ENCODE measurements around the gene ARSA. TPM values are rescaled to one million over a fixed set of nuclear protein-coding genes. Genes with fewer than 3 reads are reported as not detected.

ARSA gene
- total RNA-seq, 1 experiment from 2014 or later = 10.3 TPM

DNA sequence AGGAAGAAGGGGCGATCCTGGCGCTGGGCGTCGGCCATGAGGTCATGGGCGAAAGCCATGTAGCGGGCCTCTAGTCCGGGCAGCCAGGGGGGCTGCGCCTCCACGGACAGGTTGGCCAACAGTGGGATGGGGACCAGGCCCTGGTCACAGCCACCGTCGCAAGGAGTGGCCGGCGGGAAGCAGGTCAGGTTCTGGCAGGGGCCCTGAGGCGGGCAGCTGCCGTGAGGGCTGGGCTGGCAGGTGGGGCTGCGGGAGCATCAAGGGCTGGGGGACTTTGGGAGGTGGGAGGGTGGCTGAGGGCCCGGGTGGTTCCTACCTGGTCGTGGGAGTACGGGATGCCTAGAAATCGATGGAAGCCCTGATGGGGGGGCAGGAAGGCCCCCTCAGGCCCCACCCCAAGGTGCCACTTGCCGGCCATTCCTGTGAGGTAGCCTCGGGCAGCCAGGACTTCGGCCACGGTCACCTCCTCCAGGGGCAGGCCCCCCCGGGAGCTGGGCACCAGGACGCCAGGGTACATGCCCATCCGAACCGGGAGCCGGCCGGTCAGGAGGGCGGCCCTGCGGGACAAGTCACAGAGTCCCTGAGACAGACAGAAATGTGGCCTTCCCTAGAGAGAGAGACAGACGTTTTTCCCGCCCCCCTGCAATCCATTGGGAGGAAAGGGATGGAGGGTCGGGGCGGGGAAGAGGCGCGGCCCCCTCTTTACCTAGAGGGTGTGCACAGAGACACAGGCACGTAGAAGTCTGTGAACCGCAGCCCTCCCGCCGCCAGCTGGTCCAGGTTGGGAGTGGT lies 906 bp downstream of the ARSA start:
- H3K27ac ChIP-seq (ENCODE audit: insufficient read length, low read depth, low read length) = no peak overlapping the region
- TF ChIP-seq, protein P1, sequence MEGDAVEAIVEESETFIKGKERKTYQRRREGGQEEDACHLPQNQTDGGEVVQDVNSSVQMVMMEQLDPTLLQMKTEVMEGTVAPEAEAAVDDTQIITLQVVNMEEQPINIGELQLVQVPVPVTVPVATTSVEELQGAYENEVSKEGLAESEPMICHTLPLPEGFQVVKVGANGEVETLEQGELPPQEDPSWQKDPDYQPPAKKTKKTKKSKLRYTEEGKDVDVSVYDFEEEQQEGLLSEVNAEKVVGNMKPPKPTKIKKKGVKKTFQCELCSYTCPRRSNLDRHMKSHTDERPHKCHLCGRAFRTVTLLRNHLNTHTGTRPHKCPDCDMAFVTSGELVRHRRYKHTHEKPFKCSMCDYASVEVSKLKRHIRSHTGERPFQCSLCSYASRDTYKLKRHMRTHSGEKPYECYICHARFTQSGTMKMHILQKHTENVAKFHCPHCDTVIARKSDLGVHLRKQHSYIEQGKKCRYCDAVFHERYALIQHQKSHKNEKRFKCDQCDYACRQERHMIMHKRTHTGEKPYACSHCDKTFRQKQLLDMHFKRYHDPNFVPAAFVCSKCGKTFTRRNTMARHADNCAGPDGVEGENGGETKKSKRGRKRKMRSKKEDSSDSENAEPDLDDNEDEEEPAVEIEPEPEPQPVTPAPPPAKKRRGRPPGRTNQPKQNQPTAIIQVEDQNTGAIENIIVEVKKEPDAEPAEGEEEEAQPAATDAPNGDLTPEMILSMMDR (conservative IDR thresholded peaks at IDR 0.05) = no peak

More for the DNA sequence above, 906 bp downstream of the ARSA start:
- peak overlapping the region; percentile 53 for H3K4me2 ChIP-seq (ENCODE audit: insufficient read depth, insufficient read length, low read length)
- H3K14ac ChIP-seq (ENCODE audit: insufficient read depth, low read length) = peak overlapping the region; percentile 25; the same call in 1 of the 2 replicates
- peak; percentile 52 for DNase-seq
- H3K4me1 Mint-ChIP-seq = peaks cover 8 to 14% of the 10 kb centered on the region in 2 experiments
- WGBS (ENCODE audit: extremely low coverage, insufficient read length, low lambda C conversion rate) = no CpG with 5 or more reads among the region's 42 CpGs
- H2BK5ac ChIP-seq (ENCODE audit: insufficient read length, low read length) = no peak overlapping the region
- H3K4ac ChIP-seq (ENCODE audit: low read depth, low read length) = no peak overlapping the region
- no peak overlapping the region for H3K9ac ChIP-seq (ENCODE audit: extremely low read depth, insufficient read length, low read length)
- peaks cover 2% of the 10 kb centered on the region for H4K20me1 ChIP-seq (ENCODE audit: control insufficient read depth, insufficient read depth, insufficient read length)
- no peak overlapping the region for H4K91ac ChIP-seq (ENCODE audit: insufficient read length, low read depth, low read length)
- no peaks in the 10 kb centered on the region for H3K79me1 ChIP-seq (ENCODE audit: insufficient read depth, low read depth, low read length, poor library complexity, severe bottlenecking)
- no peak overlapping the region for H3K56ac ChIP-seq (ENCODE audit: insufficient read length, low read depth, low read length)
- peak overlapping the region; percentile 73 to 84 for H3K4me3 Mint-ChIP-seq
- no peak overlapping the region for H3K18ac ChIP-seq (ENCODE audit: insufficient read length, low read depth, low read length)
- H3K79me2 ChIP-seq (ENCODE audit: insufficient read depth, low read length) = no peaks in the 10 kb centered on the region
- H3K4me1 ChIP-seq (ENCODE audit: insufficient read depth, low read length) = peaks cover 7% of the 10 kb centered on the region; the same call in 1 of the 2 replicates
- H3K27me3 Mint-ChIP-seq (ENCODE audit: low read depth) = peaks cover 25% of the 10 kb centered on the region
- peaks cover 0 to 3% (median 0%) of the 10 kb centered on the region in 3 experiments; a peak in 2 of 7 replicates for H3K36me3 Mint-ChIP-seq (ENCODE audit: insufficient read depth in 1 of 3, low read depth in 3 of 3)
- no peaks in the 10 kb centered on the region for H3K9me3 ChIP-seq (ENCODE audit: control insufficient read depth, low read depth, low read length)
- no peak overlapping the region for H4K8ac ChIP-seq (replicated peaks; ENCODE audit: insufficient read length, low read depth, low read length)
- H2BK12ac ChIP-seq (ENCODE audit: insufficient read length, low read depth, low read length) = no peak overlapping the region
- H2BK15ac ChIP-seq (ENCODE audit: low read depth, low read length) = no peak overlapping the region; the same call in 1 of the 2 replicates
- H3K27me3 ChIP-seq (ENCODE audit: insufficient read depth, low read length) = peaks cover 4% of the 10 kb centered on the region; the same call in 1 of the 2 replicates
- no peak overlapping the region for H4K5ac ChIP-seq (ENCODE audit: insufficient read length, low read depth, low read length)
- peaks cover 18% of the 10 kb centered on the region for H3K23me2 ChIP-seq (ENCODE audit: insufficient read length, low read depth, low read length, poor library complexity, severe bottlenecking)
- no peak overlapping the region for H3K27ac Mint-ChIP-seq
- no peaks in the 10 kb centered on the region for H3K9me3 Mint-ChIP-seq
- H2AK5ac ChIP-seq (ENCODE audit: insufficient read length, low read length) = no peak overlapping the region
- H2BK120ac ChIP-seq (ENCODE audit: low read depth, low read length, poor library complexity, severe bottlenecking) = no peak overlapping the region
- no peak overlapping the region for H2BK20ac ChIP-seq (ENCODE audit: low read depth, low read length, poor library complexity, severe bottlenecking)
- H3T11ph ChIP-seq (ENCODE audit: low read length) = no peak overlapping the region
- H2AFZ ChIP-seq (ENCODE audit: low read length) = no peak overlapping the region
- no peak overlapping the region for H3K23ac ChIP-seq (ENCODE audit: insufficient read length, low read depth, low read length)

Measured in H9 (cell line).